ENCODE measurements around the gene PHACTR2.
A peak's percentile ranks its signal among the peaks of the same experiment; 100 is the strongest.

The PHACTR2 gene

GRCh38 chr6:143773506-143774150 lies 95.9 kb downstream of the PHACTR2 start:
- no peak for TF ChIP-seq CTCF (IDR thresholded peaks at IDR 0.05; ENCODE audit: control insufficient read depth, insufficient read depth, low read depth, low read length, missing control alignments)
- no peak for DNase-seq (ENCODE audit: low read depth)
- H3K4me3 ChIP-seq (ENCODE audit: control insufficient read depth, low read depth, low read length): no peak overlapping the region

- H3K4me3 ChIP-seq (ENCODE audit: control insufficient read depth, low read depth, low read length): no peak overlapping the region
- DNase-seq (ENCODE audit: low read depth): no peak
- TF ChIP-seq CTCF (IDR thresholded peaks at IDR 0.05; ENCODE audit: control insufficient read depth, insufficient read depth, low read depth, low read length, missing control alignments): no peak
These were observed 96.6 kb downstream of the PHACTR2 start for GRCh38 chr6:143774347-143774746.

GRCh38 chr6:143775336-143775735 lies 97.6 kb downstream of the PHACTR2 start:
- no peak overlapping the region for H3K4me3 ChIP-seq (ENCODE audit: control insufficient read depth, low read depth, low read length)
- no peak for TF ChIP-seq CTCF (IDR thresholded peaks at IDR 0.05; ENCODE audit: control insufficient read depth, insufficient read depth, low read depth, low read length, missing control alignments)
- no peak for DNase-seq (ENCODE audit: low read depth)

- no peak for TF ChIP-seq CTCF (IDR thresholded peaks at IDR 0.05; ENCODE audit: control insufficient read depth, insufficient read depth, low read depth, low read length, missing control alignments)
- no peak for DNase-seq (ENCODE audit: low read depth)
- H3K4me3 ChIP-seq (ENCODE audit: control insufficient read depth, low read depth, low read length): no peak overlapping the region
These were observed 101.2 kb downstream of the PHACTR2 start for GRCh38 chr6:143778926-143779325.

- DNase-seq (ENCODE audit: low read depth): peak; percentile 33
- H3K4me3 ChIP-seq (ENCODE audit: control insufficient read depth, low read depth, low read length): no peak overlapping the region
- no peak for TF ChIP-seq CTCF (IDR thresholded peaks at IDR 0.05; ENCODE audit: control insufficient read depth, insufficient read depth, low read depth, low read length, missing control alignments)
These were observed 104.7 kb downstream of the PHACTR2 start for GRCh38 chr6:143782481-143782880.

GRCh38 chr6:143783077-143783476 lies 105.3 kb downstream of the PHACTR2 start:
- no peak overlapping the region for H3K4me3 ChIP-seq (ENCODE audit: control insufficient read depth, low read depth, low read length)
- DNase-seq (ENCODE audit: low read depth): no peak
- no peak for TF ChIP-seq CTCF (IDR thresholded peaks at IDR 0.05; ENCODE audit: control insufficient read depth, insufficient read depth, low read depth, low read length, missing control alignments)
